ENCODE results near the gene CNTN5.

The CNTN5 gene

DNA sequence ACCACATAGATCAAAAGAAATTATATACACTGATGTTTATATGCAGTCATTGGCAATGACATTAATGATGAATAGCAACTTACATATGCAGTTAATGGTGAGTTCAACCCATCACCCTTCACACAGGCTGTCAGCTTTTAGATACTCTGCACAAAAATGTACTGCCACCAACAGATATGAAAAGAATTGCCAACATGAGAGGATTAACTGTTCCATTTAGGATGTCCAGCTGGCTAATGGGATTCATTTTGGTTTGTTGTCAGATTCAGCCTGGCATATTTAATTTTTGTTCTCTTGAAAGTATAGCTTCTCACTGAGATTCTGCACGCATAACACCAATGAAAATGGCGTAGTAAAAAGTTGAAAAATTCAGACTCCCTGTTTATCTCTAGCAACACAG lies 1112.4 kb downstream of the CNTN5 start:
- DNase-seq = no peak

DNA sequence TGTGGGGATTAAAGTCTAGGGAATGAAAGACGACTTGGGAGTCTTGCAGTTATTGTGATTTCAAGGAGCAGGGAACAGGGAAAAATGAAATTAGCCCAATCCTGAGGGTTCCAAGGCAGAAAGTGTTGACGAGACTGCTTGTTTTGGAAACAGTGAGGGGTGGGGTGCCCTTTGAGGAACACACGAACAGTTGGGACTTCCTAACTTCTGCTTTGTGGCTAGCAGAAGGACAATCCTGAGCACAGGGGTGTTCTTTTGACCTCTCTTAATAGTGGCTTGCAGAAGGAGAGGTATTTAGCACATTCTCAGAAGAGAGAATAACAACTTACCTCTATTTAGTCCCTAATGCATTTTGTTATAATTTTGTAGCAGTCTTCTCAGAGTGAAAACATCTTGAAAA lies 1120.5 kb downstream of the CNTN5 start:
- no peak for DNase-seq

DNA sequence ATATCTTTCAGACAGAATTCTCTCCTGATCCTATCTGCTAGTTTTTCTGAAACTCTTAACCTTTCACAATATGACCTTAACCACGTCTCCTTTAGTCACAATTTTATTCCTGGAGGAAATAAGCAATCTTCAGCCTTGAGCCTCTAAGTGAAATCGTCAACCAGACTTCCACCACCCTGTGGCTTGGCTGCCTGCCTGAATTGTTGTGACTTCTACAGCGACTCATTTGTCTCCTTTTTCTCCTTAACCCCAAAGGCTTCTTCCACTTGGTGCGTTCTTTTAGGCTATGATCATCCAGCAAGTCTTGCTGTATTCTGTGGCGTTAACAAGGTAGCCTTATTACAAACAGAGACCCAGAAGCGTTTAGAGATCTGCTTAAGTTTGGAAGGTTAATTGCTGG lies 1131.2 kb downstream of the CNTN5 start:
- no peak for DNase-seq

DNA sequence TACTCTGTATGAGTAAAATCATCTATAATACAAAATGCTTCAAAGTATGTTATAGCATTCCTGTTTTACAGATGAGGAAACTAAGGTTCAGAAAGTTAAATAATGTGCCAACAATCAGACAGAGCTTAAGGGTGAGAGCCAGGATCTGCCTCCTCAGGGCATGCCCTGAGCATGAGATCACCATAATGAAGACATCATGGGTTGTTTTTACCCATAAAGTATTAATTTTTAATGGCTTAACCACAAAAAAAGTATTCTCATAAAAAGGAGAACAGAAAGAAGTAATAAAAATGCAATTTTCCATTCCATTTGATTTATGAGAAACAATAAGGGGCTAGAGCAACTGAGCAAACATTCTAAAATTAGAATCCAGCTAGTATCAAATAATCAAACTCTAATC lies 1132.0 kb downstream of the CNTN5 start:
- DNase-seq = no peak

DNA sequence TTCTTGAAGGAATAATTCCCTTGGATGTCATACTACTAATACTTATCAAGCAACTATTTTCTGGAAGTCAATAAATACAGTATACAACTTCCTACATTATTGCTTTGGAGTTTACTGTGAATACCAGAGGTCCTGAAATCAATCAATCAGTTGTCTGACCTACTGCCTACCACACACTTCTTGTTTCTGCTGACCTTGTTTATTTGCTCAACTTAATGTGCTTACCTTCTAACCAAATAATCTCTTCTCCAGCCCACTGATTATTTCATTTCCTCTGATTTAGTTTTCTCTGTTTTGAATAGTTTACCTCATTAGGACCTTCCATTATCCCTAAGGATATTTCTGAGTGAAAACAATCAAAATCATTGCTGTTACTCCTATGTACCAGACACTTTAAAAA lies 1142.7 kb downstream of the CNTN5 start:
- DNase-seq = no peak

DNA sequence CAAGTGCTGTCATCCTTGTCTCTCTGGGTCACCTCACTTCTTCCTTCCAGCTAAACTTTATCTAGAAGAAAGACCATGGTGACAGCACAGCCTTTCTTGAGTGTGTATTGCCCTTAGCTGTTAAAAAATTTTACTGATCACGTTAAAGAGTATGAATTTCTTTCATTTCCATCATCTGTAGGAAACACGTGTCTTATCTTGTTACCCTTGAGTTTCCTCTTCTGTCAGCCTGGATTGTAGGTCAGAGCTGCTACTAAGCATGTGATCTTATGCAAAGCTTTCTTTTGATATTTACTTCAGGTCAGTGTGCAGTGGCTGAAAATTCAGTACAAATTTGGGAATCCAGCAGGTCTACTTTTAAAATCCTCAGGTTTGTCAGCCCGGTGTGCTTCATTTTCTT lies 1154.1 kb downstream of the CNTN5 start:
- DNase-seq = no peak

DNA sequence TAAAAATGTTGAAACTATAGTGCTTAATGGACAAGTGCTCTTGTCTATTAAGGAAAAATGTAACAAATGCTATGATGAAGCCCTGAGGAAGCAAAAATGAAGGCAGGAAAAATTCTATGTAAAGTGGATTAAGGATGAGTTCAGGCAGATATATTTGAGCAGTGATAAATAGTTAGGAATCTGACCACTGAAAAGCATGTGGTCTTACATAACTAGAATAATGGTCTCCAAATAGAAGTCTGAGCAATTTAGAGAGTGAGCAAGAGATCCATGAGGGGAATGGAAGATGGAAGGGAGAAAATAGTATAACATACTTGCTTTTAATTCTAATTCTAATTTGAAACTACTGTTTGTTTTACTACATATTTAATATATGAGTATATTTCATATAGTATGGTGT lies 1155.7 kb downstream of the CNTN5 start:
- no peak for DNase-seq

DNA sequence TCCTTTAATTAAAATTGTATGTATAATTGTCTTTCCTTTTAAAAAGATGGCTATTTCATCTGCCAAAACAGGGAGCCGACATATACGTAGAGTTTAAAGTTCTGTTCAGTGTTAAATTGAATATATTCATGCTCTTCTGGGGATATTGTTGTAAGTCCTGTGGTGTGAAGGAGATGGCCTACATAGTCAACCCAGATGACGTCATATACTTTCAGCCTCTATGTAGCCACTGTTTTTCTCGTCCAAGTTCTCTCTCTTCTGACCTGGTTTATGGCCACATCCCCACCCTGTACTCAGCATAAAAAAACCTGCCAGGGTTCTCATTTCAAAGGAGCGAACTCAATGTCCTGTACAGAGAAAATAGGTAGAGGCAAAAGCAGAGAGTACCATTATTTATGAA lies 1156.9 kb downstream of the CNTN5 start:
- no peak for DNase-seq

DNA sequence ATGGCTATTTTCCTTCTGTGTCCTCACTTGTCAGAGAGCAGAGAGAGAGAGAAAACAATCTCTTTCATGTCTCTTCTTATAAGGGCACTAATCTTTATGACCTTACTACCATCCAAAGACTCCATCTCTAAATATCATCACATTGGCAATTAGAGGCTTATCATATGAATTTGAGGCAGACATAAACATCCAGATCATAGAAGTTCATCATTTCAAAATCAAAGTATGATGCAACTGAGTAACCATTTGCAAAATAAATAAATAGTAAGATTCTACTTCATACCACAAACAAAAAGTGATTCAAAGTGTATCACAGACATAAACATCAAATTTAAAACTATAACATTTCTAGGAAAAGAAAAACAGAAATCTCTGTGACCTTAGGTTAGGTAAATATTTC lies 1161.6 kb downstream of the CNTN5 start:
- no peak for DNase-seq

DNA sequence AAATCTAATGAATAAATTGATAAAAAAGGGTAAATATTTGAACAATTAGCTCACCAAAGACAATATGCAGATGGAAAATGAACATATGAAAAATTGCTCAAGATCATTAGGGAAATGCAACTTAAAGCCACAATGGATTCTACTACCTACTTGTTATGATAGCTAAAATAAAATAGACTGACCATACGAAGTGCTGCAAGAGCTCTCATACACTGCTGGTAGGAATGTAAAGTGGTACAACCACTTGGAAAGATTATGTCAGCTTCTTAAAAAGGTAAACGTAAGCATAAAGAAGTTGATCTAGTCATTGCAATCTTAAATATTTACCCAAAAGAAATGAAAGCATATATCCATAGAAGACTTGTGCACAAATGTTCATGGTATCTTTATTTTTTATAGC lies 1162.2 kb downstream of the CNTN5 start:
- DNase-seq = no peak

DNA sequence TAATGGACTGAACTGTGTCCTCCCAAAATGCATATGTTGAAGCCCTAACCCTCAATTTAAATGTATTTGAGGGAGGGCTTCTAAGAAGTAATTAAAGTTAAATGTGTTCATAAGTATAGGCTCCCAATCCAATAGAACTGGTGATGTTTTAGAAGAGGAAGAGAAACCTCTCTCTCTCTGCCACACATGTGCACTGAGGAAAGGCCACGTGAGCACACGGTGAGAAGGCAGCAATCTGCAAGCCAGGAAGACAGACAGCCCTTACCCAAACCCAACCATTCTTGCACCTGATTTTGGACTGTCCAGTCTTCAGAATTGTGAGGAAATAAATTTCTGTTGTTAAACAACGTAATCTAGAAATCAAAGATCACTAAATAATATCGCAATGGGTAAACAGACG lies 1164.8 kb downstream of the CNTN5 start:
- DNase-seq = no peak

DNA sequence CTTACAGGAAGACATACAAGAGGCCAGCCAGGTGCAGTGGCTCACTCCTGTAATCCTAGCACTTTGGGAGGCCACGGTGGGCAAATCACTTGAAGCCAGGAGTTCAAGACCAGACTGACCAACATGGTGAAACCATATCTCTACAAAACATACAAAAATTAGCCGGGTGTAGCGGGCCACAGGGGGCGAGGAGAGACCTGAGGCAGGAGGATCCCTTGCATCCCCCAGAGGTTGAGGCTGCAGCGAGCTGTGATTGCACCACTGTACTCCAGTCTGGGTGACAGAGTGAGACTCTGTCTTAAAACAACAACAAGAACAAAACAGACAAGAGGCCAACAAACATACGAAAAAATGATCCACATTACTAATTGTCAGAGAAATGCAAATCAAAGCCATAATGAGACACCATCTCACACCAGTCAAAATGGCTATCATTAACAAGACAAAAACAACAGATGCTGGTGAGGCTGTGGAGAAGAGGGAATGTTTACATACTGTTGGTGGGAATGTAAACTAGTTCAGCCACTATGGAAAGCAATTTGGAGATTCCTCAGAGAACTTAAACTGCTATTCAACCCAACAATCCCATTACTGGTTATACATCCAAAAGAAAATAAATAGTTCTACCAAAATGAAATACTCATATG lies 1167.5 kb downstream of the CNTN5 start:
- no peak for DNase-seq

DNA sequence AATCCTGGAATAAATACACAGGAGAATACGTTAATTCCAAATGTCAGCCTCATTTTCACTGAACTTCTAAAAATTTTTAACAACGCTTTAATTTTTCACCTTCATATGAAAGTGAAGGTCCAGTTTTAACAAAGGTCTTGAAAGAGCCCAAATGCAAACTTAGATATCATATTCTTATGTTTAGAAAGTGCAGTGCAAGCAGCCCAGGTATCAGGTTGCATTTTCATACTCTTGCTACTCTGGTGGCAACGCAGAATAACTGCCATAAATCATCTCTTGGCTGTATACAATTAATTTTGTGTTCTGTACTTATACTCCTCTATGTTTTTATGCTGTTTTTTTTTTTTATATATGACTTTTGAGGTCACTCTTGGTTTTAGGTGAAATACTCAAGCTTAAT lies 1169.6 kb downstream of the CNTN5 start:
- no peak for DNase-seq

DNA sequence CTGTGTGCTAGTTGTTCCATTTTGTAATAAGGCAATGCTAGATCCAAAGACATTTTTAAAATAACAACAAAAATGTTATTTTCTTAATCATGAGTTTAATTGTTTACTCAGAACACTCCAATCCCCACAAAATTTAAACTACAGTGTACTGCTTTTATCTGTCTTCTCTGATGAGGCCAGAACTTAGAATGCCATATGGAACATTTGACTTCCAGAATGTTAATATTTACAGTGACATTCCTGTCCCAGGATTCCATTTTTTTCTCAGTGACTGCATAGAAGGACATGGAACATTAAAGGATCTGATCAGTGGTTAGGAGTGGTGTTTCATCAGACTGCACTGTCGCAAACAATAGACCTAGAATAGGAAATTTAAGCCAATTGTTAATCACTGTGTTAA lies 1171.4 kb downstream of the CNTN5 start:
- DNase-seq = no peak

DNA sequence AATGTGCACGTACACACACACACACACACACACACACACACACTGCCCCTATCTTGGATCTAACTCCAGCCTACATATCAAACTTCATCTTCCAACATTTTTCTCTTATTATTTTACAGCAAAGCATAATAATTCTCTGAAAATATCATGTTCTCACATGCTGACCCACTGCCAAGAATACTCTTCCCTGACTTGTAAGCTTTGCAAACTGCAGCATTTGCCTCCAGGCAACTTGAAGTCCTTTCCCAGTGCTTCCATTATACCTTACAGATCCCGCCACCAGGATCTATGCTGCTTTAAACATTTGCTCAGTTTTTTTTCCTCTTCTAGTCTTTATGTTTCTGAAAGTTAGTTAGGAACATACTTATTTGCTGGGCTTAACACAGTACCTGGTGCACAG lies 1183.0 kb downstream of the CNTN5 start:
- no peak for DNase-seq

DNA sequence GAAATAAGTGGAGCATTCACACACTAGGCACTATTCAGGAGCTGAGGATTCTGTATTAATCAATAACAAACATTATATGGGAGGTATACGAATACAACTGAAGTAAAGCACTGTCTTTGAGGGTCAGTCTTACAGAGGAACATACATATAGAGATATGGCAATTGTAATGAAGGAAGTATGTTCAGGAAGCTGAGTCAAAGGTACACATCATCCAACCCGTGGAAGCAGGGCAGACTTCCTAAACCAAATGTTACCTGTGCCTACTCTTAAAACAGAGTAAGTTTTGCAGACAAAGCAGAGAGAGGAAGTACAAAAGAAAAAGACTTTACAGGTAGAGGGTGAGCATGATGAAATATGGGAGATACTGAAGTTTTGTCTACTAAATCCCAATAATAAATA lies 1185.2 kb downstream of the CNTN5 start:
- DNase-seq = no peak

DNA sequence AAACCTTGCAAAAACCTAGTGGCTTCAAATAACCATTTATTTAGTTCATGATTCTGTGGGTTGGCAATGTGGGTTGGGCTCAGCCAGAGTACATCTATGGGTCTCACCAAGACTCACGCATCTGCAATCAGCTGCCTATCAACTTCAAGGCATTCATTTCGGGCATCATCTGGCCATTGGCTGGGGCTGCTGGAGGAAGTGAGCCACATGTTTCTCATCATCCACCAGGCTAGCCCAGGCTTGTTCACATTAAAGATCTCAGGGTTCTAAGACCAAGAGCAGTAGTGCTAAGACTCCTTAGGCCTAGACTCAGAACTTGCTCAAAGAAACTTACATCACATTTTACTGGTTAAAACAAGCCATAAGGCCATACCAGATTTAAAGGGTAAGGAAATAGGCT lies 1187.5 kb downstream of the CNTN5 start:
- DNase-seq = no peak

DNA sequence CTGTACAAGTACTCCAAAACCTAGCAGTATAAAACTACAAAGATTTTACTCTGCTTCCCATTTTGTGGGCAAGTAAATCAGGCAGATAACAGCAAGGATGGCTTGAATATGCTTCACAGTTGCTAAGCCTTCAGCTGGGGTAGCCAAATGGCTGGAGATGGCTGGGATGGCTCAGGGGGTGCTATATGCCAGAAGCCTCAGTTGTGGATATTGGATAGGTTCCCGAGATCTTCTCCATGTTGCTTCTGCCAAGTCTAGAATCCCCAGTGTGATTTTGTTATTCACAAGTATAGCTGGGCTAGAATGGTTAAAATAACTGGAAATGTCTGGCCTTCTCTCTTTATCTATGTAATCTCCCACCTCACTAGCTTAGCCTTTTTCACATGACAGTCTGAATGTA lies 1194.0 kb downstream of the CNTN5 start:
- DNase-seq = no peak

DNA sequence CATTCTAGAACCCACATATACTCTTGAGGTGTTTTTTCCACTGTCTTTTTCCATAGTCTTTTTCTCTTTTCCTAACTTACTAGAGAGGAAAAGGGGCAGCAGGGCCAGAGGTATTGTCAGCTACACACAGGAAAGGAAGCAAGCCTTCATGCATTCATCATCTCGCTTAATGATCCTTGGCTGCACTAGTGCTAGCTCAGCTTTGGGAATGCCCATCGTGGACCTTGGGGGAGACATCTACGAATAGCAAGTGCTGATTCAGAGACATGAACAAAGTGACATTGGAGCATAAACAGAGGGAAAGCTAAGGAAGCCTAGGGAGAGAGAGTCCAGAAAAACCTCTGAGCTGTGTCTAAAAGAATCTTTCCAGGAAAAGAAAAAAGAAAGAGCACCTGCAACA lies 1200.1 kb downstream of the CNTN5 start:
- no peak for DNase-seq

DNA sequence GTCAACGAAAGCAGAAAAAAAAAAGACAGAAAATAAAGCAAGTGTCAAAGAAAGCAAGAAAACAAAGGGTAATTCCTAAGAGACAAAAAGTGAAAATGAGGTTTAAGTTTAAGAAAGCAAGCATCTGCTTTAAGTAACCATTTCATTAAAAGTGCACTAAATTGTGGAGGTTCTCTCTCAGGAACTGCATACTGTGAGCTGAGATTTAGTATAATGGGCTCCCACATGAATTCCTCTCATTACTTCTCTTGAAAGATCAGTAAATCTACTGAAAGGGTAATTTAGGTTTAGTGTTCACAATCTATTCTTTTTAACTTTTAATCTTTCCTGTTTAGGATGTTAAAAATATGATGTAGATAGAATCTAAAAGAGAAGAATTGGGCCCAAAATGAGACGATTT lies 1201.0 kb downstream of the CNTN5 start:
- DNase-seq = no peak

DNA sequence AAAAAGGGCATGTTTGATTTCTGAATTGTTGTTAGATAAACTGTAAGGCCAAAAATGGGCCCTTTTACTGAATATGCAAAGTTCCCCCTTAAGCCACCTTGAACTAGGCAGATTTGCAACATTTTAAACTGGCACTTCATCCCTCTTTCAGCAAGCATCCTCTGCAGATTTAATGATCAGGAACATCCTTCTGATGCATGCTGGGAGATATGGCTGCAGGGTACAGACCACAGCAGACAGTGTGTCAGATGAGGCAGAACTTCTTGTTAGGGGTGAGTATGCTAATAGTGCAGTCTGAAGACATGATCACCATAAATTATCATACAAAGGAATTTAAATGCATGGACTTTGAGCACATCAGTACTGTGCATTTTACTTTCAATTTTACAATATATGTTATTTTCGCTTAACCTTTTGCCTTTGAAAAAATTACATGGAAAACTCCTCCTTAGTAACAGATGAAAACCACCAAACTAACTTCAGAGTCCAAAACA lies 1203.8 kb downstream of the CNTN5 start:
- DNase-seq = no peak

DNA sequence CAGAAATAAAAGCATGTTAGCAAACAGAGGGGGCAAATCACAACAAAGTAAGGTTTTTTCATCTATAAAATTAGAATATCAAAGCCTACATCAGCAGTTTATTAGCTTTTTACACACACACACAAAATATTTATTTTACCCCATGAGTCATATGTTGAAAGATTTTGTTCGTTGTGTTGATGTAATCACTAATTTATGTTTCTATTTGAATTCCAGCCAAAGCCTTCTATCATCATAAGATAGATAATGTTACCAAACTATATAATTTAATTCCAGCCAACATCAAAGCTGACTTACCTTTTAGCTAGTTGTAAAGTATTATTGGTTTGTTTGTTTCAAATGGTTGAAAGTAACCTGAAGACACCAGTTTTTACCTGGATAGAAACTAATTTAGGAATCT lies 1208.3 kb downstream of the CNTN5 start:
- no peak for DNase-seq

DNA sequence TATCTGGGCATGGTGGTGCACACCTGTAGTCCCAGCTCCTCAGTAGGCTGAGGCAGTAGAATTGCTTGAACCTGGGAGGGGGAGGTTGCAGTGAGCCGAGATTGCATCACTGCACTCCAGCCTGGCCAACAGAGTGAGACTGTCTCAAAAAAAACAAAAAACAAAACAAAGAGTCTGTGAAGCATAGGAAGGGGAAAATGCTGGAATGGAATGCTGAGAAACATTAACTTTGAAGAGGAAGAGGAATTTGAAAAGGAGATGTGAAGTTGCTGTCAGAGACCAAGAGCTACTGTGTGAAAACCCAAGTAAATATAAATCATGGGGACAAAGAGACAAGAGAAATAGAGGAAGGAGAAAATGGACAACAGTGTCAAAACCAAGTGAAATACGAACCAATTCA lies 1211.3 kb downstream of the CNTN5 start:
- DNase-seq = no peak

DNA sequence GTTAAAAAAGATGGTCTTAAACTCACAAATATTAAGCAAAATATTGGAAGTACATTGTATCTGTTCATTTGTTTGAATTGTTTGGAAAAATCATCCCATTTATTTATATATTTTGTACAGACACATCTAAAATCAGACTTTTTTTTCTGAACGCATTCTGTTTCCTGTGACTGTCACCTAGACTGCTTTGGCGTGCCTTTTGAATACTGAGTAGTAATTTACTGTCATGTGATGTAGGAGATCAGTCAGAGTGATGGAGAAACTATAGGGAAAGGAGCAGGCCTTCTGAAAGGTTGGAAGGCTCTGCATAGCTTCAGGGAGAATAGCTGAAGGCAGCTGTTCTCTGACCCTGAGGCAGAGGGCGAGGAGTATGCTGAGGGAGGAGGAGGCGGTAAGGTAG lies 1214.3 kb downstream of the CNTN5 start:
- DNase-seq = no peak

DNA sequence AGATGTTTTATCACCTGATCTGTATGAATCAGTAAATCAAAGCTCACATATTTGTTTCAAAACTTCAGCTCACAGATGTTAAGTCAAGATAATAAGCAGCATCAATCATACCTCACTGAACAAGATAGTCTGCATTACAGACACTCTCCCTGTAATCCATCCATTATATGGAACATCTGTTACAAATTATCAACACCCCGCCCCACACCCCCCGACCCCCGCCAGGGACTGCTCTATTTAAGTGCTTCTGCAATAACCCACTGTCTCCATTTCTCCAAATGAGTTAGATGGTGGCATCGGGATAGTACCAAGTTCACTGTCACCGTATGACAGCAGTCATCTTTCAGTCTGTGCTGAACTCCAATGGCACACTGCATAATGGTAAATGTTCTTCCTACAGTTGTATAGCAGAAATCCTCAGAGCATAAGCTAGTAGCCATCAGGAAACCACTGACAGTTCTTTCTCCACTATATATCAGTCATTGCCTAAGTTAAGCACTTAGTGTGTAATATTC lies 1219.3 kb downstream of the CNTN5 start:
- DNase-seq = no peak

DNA sequence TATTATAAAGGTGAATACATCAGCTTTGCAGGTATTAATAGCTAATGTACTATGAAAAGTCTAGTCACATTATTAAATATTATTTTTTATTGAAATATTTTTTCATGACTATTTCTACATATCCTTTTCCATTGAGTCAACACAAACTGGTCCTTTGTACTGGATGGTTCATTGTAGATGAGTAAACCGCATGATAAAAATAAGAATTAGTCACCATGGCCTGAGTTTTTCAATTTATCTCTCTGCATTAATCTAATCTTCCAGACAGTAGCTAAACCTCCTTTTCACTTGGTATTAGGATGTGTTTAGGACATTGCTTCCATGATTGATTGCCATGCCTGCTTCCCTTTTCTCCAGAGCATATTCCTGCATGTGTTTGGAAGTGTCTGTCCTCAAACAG lies 1227.0 kb downstream of the CNTN5 start:
- no peak for DNase-seq

Measured in MV-4-11 (cell line).